HL-60 (cell line): Measurements from ENCODE around the gene NKD2.

Experiments used
- CTCF ChIP-seq: IDR thresholded peaks from one replicate; pipeline ENCODE4 v1.5.1; 2011; ENCODE audit warnings: low read length, control low read depth, inconsistent platforms; ENCODE audit not compliant: insufficient read depth
- POLR2AphosphoS5 ChIP-seq: IDR thresholded peaks from 2 replicates; pipeline ENCODE4 v1.6.1; 2012; ENCODE audit warnings: low read depth
- REST ChIP-seq: IDR thresholded peaks from 2 replicates; pipeline ENCODE4 v1.6.1; 2012; ENCODE audit warnings: low read depth; ENCODE audit not compliant: insufficient replicate concordance
- SPI1 ChIP-seq: IDR thresholded peaks from 2 replicates; pipeline ENCODE4 v1.6.1; 2012; ENCODE audit warnings: low read depth, mild to moderate bottlenecking, borderline replicate concordance

DNA sequence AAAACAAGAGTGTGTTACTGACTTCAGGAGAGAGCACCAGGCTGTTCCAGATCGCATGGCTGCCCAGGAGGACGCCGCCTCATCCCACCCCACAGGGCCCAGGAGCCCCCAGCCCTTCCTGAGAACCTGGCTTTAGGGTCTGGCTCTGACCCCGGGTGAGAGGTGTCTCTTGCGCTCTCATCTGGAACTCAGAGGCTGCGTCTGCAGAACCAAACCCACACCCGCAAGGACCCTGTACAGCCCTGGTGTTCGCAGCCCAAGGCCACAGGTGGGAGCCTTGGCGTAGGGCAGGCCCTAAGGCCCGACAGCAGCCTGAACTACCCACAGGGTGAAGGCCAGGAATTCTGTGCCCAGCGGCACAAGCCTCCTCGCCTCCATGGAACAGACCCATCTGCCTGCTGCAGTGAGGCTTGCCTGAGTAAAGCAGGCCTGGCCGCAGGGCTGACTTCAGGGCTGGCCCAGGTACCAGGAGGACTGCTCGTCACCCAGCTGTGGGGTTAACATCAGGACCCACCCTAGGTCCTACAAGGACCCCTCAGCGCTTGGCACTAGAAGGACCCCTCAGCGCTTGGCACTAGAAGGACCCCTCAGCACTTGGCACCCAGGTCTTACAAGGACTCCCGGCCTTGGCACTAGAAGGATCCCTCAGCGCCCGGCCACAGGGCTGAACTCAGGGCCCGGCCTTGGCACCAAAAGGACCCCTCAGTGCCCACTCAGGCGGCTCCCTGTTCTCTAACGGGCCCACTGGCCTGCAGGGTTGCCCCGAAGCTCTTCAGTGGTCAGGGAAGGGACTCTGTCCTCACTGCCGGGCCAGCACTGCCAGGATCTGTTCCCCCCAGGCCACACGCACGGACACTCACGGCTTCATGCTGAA lies 48.2 kb downstream of the NKD2 start:
- no peak for TF ChIP-seq CTCF
- TF ChIP-seq REST, result no peak
- no peak for TF ChIP-seq POLR2AphosphoS5
- no peak for TF ChIP-seq SPI1
